EL (cell line): ENCODE data around the gene NDRG4.

Source experiments
- DNase-seq: peaks from one replicate; pipeline ENCODE4 v3.0.0-alpha.2; 2016

Gene NDRG4, protein sequence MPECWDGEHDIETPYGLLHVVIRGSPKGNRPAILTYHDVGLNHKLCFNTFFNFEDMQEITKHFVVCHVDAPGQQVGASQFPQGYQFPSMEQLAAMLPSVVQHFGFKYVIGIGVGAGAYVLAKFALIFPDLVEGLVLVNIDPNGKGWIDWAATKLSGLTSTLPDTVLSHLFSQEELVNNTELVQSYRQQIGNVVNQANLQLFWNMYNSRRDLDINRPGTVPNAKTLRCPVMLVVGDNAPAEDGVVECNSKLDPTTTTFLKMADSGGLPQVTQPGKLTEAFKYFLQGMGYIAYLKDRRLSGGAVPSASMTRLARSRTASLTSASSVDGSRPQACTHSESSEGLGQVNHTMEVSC

DNA sequence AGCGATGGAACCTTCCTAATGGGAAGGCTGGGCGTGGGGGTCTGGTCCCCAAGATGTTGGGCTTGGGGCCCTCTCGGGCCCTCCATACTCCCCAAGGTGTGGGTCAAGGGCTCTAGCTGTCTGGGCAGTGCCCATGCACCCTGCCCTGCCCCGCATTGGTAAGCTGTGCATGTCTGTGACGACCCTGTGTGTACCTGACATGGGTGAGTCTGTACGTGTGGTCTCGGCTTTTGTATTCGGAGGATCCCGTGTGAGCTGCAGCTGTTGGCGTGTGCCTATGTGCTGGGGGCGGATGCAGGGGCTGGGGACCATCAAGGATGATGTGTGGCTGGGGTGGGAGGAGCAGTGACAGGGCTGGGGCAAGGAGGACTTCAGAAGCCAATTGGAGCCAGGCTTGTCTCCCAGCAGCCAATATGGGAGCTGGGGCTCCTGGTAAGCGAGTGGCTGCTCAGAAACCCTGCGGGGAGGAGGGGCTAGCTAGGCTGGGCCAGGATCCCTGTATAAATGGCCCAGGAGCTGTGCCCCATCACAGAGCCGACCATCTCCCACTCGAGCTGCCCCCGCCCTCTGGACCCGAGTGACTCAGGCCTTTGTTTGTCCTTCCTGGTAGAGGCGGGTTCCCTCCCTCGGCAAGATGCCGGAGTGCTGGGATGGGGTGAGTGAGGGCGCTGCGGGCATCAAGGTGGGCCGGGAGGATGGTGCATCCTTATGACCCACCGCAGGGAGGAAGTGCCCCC is at the start of gene NDRG4:
NDRG4 (plus strand) TSS at position 529 of the 737 bp plus-strand sequence; CDS start at position 635, 106 bp downstream.
- DNase-seq: peak; percentile 91

DNA sequence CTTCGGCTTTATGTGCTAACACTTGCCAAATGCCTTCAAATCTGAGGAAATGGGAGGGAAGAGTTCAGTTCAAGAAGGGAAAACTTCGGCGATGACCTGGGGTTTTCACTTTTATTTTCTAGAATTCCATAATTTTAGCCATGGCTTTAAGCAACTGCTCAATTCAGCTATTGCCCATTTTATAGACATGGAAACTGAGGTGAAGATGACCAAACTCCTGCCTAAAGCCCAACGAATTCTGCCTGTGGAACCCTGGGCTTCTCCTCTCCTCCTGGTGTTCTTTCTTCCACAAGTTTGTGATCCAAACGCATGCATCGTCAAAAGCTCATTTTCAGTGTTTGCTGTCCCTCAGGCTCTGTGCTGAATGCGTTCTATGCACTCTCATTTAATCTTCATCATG is 49.4 kb upstream of the NDRG4 start:
- no peak for DNase-seq

DNA sequence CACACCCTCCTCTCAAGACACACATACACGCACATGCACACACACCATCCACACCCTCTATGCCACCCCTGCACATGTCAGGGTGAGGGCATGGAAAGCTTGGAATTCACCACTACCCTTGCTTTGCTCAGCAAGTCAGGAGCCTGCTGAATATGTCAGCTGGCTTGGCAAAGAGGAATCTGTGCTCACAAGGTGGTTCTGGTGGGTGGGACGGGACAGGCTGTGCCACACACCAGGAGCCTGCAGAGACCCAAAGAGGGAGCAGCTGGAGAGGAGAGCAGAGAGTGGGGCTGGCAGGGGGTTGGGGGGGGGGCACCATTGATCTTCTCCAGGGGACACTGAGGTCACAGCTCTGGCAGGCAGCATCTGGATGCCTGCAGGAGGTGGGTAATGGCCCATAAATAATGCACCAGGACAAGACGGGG is 48.7 kb upstream of the NDRG4 start:
- no peak for DNase-seq

DNA sequence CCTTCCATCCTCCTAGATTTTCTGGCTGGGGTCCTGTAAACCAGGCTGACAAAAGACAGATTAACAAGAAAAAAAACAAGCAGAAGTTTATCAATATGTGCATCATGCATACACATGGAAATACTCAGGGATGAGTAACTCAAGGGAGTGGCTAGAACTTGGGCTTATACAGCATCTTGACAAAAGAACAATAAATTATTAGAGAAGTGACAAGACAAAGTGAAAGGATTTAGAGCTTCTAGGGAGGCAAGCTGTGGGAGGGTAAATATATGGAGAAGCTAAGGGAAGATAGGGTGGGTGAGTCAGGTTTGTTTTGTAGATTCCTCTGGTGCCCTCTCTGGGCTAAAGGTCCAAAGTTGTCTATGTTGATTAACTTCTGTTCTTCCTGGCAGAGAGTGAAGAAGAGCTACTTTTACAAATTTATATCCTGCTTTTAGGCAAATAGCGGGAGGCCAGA is 48.0 kb upstream of the NDRG4 start:
- peak; percentile 53 for DNase-seq

DNA sequence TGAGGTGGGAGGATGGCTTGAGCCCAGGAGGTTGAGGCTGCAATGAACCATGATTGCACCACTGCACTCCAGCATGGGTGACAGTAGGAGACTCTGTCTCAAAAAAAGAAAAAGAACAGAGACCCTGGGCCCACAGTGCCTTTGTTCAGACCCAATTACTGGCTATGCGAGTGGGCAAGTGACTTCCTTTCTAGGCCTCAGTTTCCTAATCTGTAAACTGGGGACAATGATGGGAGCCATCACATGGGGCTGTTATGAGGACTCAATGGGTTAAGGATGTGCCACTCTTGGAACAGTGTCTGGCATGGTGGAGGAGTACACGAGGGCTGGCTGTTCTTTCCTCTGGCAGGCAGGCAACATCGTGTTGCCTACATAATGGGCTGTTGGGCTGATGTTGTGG is 47.3 kb upstream of the NDRG4 start:
- no peak for DNase-seq

DNA sequence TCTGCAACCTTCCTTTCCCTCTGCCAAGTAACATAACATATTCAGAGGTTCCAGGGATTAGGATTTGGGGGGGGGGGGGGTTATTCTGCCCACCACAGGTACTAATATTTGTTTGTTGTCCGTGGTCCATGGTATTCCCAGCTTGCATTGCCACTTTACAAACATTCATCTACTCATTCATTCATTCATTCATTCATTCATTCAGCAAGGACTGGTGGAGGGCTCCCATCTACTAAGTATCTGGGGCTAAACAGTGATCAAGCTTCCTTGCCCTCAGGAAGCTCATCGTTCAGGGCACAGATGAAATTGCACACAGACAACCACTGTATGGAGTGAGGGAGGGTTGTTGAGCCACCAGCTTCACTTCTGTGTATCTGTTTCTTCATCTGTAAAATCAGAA is 45.8 kb upstream of the NDRG4 start:
- DNase-seq: no peak

- DNase-seq: no peak
These were observed 45.1 kb upstream of the NDRG4 start for GRCh38 chr16:58454856-58455255.

DNA sequence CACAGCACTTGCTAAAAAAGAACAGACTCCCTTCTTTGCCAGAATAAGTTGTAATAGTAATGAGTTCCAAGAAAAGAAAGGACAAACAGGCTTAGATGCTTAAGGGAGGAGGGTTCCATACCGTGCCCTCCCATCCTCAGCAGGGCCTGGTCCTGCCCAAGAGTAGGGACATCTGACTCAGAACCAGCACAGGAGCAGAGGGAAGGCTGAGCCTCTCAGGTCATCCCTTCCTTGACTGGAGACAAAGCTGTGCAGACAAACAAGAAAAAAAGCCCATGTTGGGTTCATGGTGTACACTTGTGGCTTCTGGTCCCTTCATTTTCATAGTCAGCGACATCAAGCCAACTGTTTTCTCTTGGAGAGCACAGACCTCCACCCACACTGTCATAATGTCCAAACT is 44.2 kb upstream of the NDRG4 start:
- no peak for DNase-seq

DNA sequence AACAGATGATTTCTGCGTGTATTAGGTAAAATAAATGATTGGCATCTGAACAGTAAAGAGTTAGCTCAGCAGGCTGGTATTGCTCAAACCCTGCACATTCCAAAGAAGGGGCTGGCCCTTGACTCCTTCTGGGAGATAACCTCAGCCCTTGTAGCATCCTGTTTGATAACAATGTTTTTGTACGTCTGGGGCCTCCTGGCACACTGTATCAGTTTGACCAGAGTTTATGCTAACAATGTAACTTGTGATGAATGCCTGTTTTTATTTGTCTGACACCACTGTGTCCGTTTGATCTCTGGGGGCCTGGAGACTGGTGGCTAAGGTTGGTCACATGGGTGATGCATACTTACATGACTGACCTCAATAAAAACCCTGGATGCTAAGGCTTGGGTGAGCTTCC is 43.8 kb upstream of the NDRG4 start:
- no peak for DNase-seq

DNA sequence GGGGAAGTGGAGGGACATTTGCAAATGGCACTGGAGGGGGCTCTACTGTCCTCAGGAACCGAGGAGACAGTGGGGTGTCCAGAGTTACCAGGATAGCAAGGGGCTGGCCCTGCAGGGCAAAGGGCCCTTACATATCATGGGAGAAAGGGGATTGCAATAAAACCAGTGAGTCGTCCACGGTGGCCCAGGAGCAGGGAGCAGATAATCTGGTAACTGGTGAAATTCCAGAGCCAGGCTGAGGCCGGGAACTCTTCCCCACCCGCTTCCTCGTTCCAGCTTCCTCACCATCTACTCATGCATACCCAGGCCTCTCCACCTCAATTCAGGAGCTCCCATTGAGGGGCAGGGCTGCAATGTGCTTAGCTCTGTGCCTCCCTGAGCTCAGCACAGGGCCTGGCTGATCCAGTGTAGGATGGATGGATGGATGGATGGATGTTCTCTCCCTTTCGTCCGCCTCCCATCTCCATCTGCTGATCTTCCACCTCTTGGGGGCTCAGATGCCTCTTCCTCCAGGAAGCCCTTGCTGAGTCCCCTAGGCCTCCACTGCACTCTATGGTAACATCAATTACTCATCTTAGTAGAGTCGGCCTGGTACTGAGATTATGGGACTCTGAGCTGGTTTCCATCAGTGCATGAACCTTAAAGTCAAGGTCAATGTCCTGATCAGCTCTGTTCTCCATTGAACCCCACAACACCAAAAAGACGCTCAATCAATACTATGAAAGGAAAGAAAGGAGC is 41.2 kb upstream of the NDRG4 start:
- DNase-seq: no peak

- DNase-seq: peak; percentile 44
These were observed 40.4 kb upstream of the NDRG4 start for GRCh38 chr16:58459344-58460218.

- no peak for DNase-seq
These were observed 39.7 kb upstream of the NDRG4 start for GRCh38 chr16:58460219-58460610.

- no peak for DNase-seq
These were observed 38.9 kb upstream of the NDRG4 start for GRCh38 chr16:58461056-58461455.

GRCh38 chr16:58461640-58462039 is 38.3 kb upstream of the NDRG4 start:
- no peak for DNase-seq

DNA sequence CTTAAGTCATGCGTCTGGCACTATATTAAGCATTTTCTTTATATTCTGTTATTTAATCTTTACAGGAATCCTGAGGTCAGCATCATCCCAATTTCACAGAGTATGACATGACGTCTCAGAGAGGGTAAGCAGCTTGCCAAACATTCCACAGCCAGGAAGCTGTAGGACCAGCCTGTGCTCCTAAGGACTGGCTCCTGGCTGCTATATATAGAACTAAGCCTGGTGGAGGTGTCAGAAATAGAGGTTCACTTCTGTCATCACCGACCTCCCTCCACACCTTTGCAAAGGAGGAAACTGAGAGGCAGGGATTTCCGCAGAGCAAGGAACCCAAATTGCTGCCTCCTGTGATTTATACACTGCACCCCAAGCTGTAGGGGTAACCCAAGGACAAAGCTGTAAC is 37.9 kb upstream of the NDRG4 start:
- no peak for DNase-seq

- no peak for DNase-seq
These were observed 37.4 kb upstream of the NDRG4 start for GRCh38 chr16:58462499-58462996.

- no peak for DNase-seq
These were observed 36.7 kb upstream of the NDRG4 start for GRCh38 chr16:58462997-58463941.

DNA sequence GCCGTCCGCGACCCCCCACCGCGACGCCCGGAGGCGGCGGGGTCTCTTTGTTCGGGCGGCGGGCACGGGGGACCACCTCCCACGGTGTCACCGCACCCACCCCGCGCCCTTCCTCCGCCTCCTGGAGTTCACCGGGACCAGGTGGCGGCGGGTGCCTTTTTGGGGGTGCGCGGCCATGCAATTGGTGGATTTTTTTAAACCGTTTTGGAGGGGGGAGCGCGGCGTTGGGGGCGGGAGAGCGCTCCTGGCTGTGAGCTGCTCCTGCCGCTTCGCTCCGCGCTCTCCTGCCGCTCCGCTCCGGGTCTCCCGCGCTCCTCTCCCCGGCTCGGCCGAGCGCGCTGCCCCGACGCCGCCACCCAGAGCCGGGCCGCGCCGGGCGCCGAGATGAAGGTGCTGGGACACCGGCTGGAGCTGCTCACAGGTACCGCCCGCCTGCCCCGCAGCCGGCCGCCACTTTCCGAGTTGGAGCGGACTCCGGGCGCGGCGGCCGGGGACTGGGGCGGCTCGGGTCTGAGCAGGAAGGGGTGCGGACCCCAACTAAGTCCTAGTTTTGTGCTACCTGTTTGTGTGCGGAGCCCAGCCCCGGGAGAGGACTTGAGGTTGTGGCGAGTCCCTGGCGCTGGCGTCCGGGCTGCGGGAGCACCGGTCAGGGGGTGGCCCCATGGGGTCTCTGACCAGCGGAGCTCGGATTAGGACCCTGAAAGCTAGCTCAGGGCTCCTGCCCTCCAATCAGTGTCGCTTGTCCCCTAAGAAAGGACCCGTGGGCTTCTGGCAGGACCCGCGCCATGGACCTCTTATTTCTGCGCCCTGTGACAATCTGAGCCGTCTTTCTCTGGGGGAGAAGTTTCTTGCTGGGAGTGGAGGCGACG is 35.7 kb upstream of the NDRG4 start:
- DNase-seq: no peak

DNA sequence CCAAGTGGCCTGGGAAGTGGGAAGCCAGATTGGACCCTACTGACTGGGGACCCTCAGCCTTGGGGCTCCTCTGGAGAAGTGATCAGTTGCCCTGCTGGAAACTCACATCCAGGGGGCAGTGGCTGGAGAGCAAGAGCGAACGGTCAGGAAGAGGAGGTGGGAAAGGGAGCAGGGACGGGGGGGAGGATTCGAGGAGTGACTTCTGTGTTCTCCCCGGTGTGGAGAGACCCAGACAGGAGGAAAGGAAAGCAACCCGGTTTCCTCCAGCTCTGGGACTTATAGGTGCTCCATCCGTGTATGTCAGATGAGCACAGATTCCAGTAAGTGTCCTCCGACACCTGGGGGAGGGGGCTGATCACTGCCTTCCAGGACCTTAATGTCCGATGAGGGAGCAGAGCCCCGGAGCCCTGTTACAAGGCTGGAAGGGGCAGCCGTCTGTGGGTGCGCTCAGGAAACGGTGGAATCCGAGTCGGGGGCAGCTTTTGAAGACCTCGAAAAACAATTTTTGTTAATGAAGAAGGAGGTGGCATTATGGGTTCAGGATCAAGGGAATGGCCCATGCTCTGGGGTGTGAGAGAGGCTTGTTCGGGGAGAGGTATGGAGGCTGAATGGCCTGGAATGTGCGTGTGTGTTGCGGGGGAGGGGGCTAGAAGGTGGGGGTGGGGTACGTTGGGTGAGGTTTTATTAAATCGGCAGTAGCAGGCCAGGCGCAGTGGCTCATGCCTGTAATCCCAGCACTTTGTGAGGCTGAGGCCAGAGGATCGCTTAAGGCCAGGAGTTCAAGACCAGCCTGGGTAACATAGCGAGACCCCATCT is 34.8 kb upstream of the NDRG4 start:
- DNase-seq: no peak
